ENCODE data around the gene KRT76. TPM values are rescaled to one million over a fixed set of nuclear protein-coding genes. Genes with fewer than 3 reads are reported as not detected.
"Not testable (repeated sequence)": the region's sequence is repeated elsewhere in the genome, so short reads cannot be mapped to it uniquely, and the experiment has no call there.

The KRT76 gene
- total RNA-seq, 2 experiments from 2014 or later, result not detected

- H3K4me1 Mint-ChIP-seq (ENCODE audit: low read depth), result no peaks in the 10 kb centered on the region
- CTCF ChIA-PET, result no interaction called here
- no peaks in the 10 kb centered on the region for H3K27me3 Mint-ChIP-seq (ENCODE audit: low read depth)
- no peak for DNase-seq
- no peaks in the 10 kb centered on the region for H3K36me3 Mint-ChIP-seq (ENCODE audit: low read depth)
- no peak overlapping the region for H3K4me3 Mint-ChIP-seq
- intact Hi-C loops (cut with micrococcal nuclease), result no loop called here
- no peak overlapping the region for H3K27ac Mint-ChIP-seq
- H3K9me3 Mint-ChIP-seq, result no peaks in the 10 kb centered on the region
Measured at GRCh38 chr12:52768479-52769200, 8.5 kb downstream of the KRT76 start.

- DNase-seq, result no peak
- no peak overlapping the region for H3K27ac Mint-ChIP-seq
- H3K4me1 Mint-ChIP-seq (ENCODE audit: low read depth), result no peaks in the 10 kb centered on the region
- intact Hi-C loops (cut with micrococcal nuclease), result no loop called here
- H3K36me3 Mint-ChIP-seq (ENCODE audit: low read depth), result no peaks in the 10 kb centered on the region
- no peaks in the 10 kb centered on the region for H3K27me3 Mint-ChIP-seq (ENCODE audit: low read depth)
- no peaks in the 10 kb centered on the region for H3K9me3 Mint-ChIP-seq
- H3K4me3 Mint-ChIP-seq, result no peak overlapping the region
- CTCF ChIA-PET, result no interaction called here
Measured at GRCh38 chr12:52767427-52767826, 9.7 kb downstream of the KRT76 start.

- intact Hi-C loops (cut with micrococcal nuclease), result no loop called here
- H3K36me3 Mint-ChIP-seq (ENCODE audit: low read depth), result no peaks in the 10 kb centered on the region
- no peaks in the 10 kb centered on the region for H3K4me1 Mint-ChIP-seq (ENCODE audit: low read depth)
- DNase-seq, result no peak
- H3K27ac Mint-ChIP-seq, result no peak overlapping the region
- no peaks in the 10 kb centered on the region for H3K27me3 Mint-ChIP-seq (ENCODE audit: low read depth)
- H3K9me3 Mint-ChIP-seq, result no peaks in the 10 kb centered on the region
- CTCF ChIA-PET, result no interaction called here
- H3K4me3 Mint-ChIP-seq, result no peak overlapping the region
Measured at GRCh38 chr12:52767020-52767379, 10.1 kb downstream of the KRT76 start.

GRCh38 chr12:52766351-52767019, 10.7 kb downstream of the KRT76 start:
- H3K27me3 Mint-ChIP-seq (ENCODE audit: low read depth), result no peaks in the 10 kb centered on the region

GRCh38 chr12:52765702-52766101, 11.4 kb downstream of the KRT76 start:
- no peak for DNase-seq
- H3K27ac Mint-ChIP-seq, result no peak overlapping the region
- no peaks in the 10 kb centered on the region for H3K4me1 Mint-ChIP-seq (ENCODE audit: low read depth)
- intact Hi-C loops (cut with micrococcal nuclease), result no loop called here
- CTCF ChIA-PET, result interaction anchor here (0.6 kb wide), 1 partner anchor 590 kb away, joined by 3 read pairs; no protein-coding TSS in a partner anchor
- H3K27me3 Mint-ChIP-seq (ENCODE audit: low read depth), result no peaks in the 10 kb centered on the region
- no peak overlapping the region for H3K4me3 Mint-ChIP-seq
- H3K9me3 Mint-ChIP-seq, result peaks cover 8% of the 10 kb centered on the region
- no peaks in the 10 kb centered on the region for H3K36me3 Mint-ChIP-seq (ENCODE audit: low read depth)

More at GRCh38 chr12:52766351-52767019, 10.7 kb downstream of the KRT76 start:
- no peak overlapping the region for H3K4me3 Mint-ChIP-seq
- CTCF ChIA-PET, result no interaction called here
- intact Hi-C loops (cut with micrococcal nuclease), result no loop called here
- H3K4me1 Mint-ChIP-seq (ENCODE audit: low read depth), result no peaks in the 10 kb centered on the region
- H3K9me3 Mint-ChIP-seq, result peaks cover 2% of the 10 kb centered on the region
- no peak for DNase-seq
- no peak overlapping the region for H3K27ac Mint-ChIP-seq
- no peaks in the 10 kb centered on the region for H3K36me3 Mint-ChIP-seq (ENCODE audit: low read depth)

GRCh38 chr12:52763991-52764390, 13.2 kb downstream of the KRT76 start:
- CTCF ChIA-PET, result interaction anchor here (1.5 kb wide), 1 partner anchor 10 kb away, joined by 4 read pairs; no protein-coding TSS in a partner anchor
- Mint-ChIP-seq H3K27me3 (ENCODE audit: low read depth) (no peaks in the 10 kb centered on the region), H3K9me3 (peaks cover 14% of the 10 kb centered on the region), H3K36me3 (ENCODE audit: low read depth) (no peaks in the 10 kb centered on the region), H3K4me3 (no peak overlapping the region), H3K27ac (no peak overlapping the region), H3K4me1 (ENCODE audit: low read depth) (no peaks in the 10 kb centered on the region)
- no peak for DNase-seq
- intact Hi-C loops (cut with micrococcal nuclease), result no loop called here

- Mint-ChIP-seq H3K9me3 (peaks cover 14% of the 10 kb centered on the region), H3K4me1 (ENCODE audit: low read depth) (no peaks in the 10 kb centered on the region), H3K27ac (no peak overlapping the region), H3K27me3 (ENCODE audit: low read depth) (no peaks in the 10 kb centered on the region), H3K36me3 (ENCODE audit: low read depth) (no peaks in the 10 kb centered on the region), H3K4me3 (no peak overlapping the region)
- CTCF ChIA-PET, result interaction anchor here (0.9 kb wide), 1 partner anchor 127 kb away, joined by 3 read pairs; no protein-coding TSS in a partner anchor
- intact Hi-C loops (cut with micrococcal nuclease), result no loop called here
- no peak for DNase-seq
Measured at GRCh38 chr12:52763036-52763659, 14.0 kb downstream of the KRT76 start.

GRCh38 chr12:52761802-52762201, 15.3 kb downstream of the KRT76 start:
- no peaks in the 10 kb centered on the region for H3K4me1 Mint-ChIP-seq (ENCODE audit: low read depth)
- H3K4me3 Mint-ChIP-seq, result no peak overlapping the region
- peaks cover 14% of the 10 kb centered on the region for H3K9me3 Mint-ChIP-seq
- intact Hi-C loops (cut with micrococcal nuclease), result no loop called here
- CTCF ChIA-PET, result no interaction called here
- no peaks in the 10 kb centered on the region for H3K36me3 Mint-ChIP-seq (ENCODE audit: low read depth)
- no peak for DNase-seq
- H3K27me3 Mint-ChIP-seq (ENCODE audit: low read depth), result no peaks in the 10 kb centered on the region
- no peak overlapping the region for H3K27ac Mint-ChIP-seq

GRCh38 chr12:52761218-52761617, 15.9 kb downstream of the KRT76 start:
- intact Hi-C loops (cut with micrococcal nuclease); H3K4me1 Mint-ChIP-seq (ENCODE audit: low read depth); DNase-seq; H3K27me3 Mint-ChIP-seq (ENCODE audit: low read depth); H3K36me3 Mint-ChIP-seq (ENCODE audit: low read depth); H3K27ac Mint-ChIP-seq; CTCF ChIA-PET; H3K4me3 Mint-ChIP-seq: not testable (repeated sequence)
- peaks cover 14% of the 10 kb centered on the region for H3K9me3 Mint-ChIP-seq

GRCh38 chr12:52760623-52761022, 16.5 kb downstream of the KRT76 start:
- no peaks in the 10 kb centered on the region for H3K27me3 Mint-ChIP-seq (ENCODE audit: low read depth)
- CTCF ChIA-PET, result interaction anchor here (1.5 kb wide), 1 partner anchor 175 kb away, joined by 6 read pairs; no protein-coding TSS in a partner anchor
- no peak overlapping the region for H3K4me3 Mint-ChIP-seq
- H3K9me3 Mint-ChIP-seq, result peaks cover 14% of the 10 kb centered on the region
- H3K27ac Mint-ChIP-seq, result no peak overlapping the region
- no peaks in the 10 kb centered on the region for H3K36me3 Mint-ChIP-seq (ENCODE audit: low read depth)
- H3K4me1 Mint-ChIP-seq (ENCODE audit: low read depth), result no peaks in the 10 kb centered on the region
- intact Hi-C loops (cut with micrococcal nuclease), result no loop called here
- DNase-seq, result no peak

GRCh38 chr12:52759695-52760094, 17.4 kb downstream of the KRT76 start:
- Mint-ChIP-seq H3K4me3 (no peak overlapping the region), H3K36me3 (ENCODE audit: low read depth) (no peaks in the 10 kb centered on the region), H3K9me3 (peaks cover 14% of the 10 kb centered on the region), H3K27me3 (ENCODE audit: low read depth) (no peaks in the 10 kb centered on the region), H3K4me1 (ENCODE audit: low read depth) (no peaks in the 10 kb centered on the region), H3K27ac (no peak overlapping the region)
- intact Hi-C loops (cut with micrococcal nuclease), result no loop called here
- CTCF ChIA-PET, result interaction anchor here (0.5 to 1.5 kb wide), 2 partner anchors 174 to 223 kb away, joined by 3 to 6 read pairs; no protein-coding TSS in a partner anchor
- no peak for DNase-seq

GRCh38 chr12:52759218-52759617, 17.9 kb downstream of the KRT76 start:
- Mint-ChIP-seq H3K27me3 (ENCODE audit: low read depth) (no peaks in the 10 kb centered on the region), H3K9me3 (peaks cover 14% of the 10 kb centered on the region), H3K36me3 (ENCODE audit: low read depth) (no peaks in the 10 kb centered on the region), H3K4me3 (no peak overlapping the region), H3K4me1 (ENCODE audit: low read depth) (no peaks in the 10 kb centered on the region), H3K27ac (no peak overlapping the region)
- CTCF ChIA-PET, result interaction anchor here (0.5 to 1.5 kb wide), 2 partner anchors 174 to 224 kb away, joined by 3 to 6 read pairs; no protein-coding TSS in a partner anchor
- no peak for DNase-seq
- intact Hi-C loops (cut with micrococcal nuclease), result no loop called here

All from activated naive CD4-positive, alpha-beta T cell treated with anti-CD3 and anti-CD28 coated beads for 36 hours (primary cell).